GM12892 (cell line): ENCODE results near the gene MAGI3.
"Not testable (repeated sequence)": the region's sequence is repeated elsewhere in the genome, so short reads cannot be mapped to it uniquely, and the experiment has no call there.

ENCODE experiments used
- DNase-seq: peaks from one replicate; pipeline ENCODE4 v3.0.0; 2011; ENCODE audit not compliant: insufficient read length
- FAIRE-seq: peaks from 2 replicates; lab custom pipeline; 2011; peaks lifted over from hg19 to GRCh38; lab: Jason Lieb, UNC
- POLR2A ChIP-seq: IDR thresholded peaks from 2 replicates; pipeline ENCODE4 v1.6.1; 2011; ENCODE audit warnings: low read depth, low read length, control low read depth
- POLR2AphosphoS5 ChIP-seq: IDR thresholded peaks from 2 replicates; pipeline ENCODE4 v1.6.1; 2011; ENCODE audit warnings: low read depth, low read length, control low read depth
- TAF1 ChIP-seq: IDR thresholded peaks from 2 replicates; pipeline ENCODE4 v1.6.1; 2011; ENCODE audit warnings: low read depth, mild to moderate bottlenecking, control low read depth, low read length, borderline replicate concordance

Gene MAGI3

DNA sequence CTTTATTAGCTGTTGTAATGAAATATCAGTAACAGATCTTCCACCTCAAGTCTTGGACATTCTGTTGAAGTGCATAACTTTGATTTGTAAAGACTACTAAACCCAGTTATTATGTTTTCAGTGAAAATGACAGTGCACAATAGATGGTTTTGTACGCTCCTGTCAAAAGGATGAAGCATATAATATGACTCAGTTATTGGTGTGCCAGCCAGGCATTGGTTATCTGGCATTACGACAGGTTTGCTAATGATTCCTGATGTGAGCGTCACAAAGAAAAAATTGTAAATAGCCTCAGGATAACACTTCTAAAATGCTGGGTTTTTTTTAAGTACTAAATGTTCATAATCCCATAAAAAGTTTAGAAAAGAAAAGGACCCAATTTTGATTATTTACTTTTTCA, 147.9 kb downstream of the MAGI3 start:
- TF ChIP-seq POLR2A (no peak), POLR2AphosphoS5 (no peak), TAF1 (no peak)
- DNase-seq (no peak), FAIRE-seq (no peak)

DNA sequence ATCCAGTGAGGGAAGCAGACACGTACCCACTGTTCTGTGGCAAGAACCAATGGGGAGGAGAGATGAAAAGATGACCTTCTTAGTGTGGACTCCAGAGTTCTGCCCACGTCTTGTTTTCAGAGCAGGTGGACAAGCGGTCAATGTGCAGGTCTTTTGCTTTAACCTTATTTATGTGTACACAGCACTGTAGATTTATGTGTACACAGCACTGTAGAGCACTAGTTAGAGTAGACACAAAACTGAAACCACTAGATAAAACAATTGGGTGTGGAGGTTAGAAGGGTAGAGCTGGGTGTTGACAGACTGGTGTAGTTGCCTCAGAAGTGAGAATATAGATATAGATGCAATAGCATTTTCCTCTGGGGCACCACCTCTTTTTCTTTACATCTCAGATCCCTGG, 150.0 kb downstream of the MAGI3 start:
- FAIRE-seq, result no peak
- no peak for DNase-seq
- no peak for TF ChIP-seq POLR2A
- TF ChIP-seq TAF1, result no peak
- no peak for TF ChIP-seq POLR2AphosphoS5

DNA sequence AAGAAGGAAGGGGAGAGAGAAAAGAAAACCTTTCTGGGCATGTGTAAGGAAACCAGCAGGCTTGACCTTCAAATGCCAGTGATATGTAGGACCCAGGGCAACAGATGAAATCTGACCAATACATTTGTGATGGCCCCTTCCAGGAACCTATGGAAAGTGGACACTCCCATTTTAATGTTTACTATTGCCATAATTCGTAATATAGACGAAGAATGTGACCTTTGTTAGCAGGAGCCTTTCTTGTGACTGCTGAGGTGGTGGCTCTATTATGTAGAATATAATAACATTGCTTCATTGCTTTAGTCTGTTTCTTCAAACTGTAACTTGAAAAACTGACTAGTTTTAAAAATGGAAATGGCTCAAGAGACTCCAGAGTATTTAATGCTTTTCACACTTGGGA, 150.8 kb downstream of the MAGI3 start:
- DNase-seq (no peak), FAIRE-seq (no peak)
- no peak for TF ChIP-seq POLR2AphosphoS5
- TF ChIP-seq TAF1, result no peak
- TF ChIP-seq POLR2A, result no peak

DNA sequence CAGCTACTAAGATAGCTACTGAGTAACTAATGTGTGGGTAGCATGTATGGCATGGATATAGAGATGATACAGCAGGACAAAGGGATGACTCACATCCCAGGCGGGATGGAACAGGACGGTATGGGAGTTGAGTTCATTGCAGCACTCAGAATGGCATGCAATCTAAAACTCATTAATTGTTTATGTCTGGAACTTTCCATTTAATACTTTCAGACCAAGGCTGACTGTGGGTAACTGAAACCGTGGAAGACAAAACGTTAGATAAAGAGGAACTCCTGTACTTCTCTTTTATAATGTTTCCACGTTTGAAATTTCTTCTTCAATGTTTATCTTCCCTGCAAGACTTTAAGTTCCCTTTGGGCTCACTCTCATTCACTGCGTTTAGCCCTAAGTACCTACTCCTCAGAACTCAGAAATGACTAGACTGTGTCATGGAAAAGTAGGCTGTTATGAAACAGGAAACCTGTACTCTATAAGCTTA, 151.9 kb downstream of the MAGI3 start:
- DNase-seq (no peak), FAIRE-seq (no peak)
- no peak for TF ChIP-seq TAF1
- no peak for TF ChIP-seq POLR2A
- TF ChIP-seq POLR2AphosphoS5, result no peak

DNA sequence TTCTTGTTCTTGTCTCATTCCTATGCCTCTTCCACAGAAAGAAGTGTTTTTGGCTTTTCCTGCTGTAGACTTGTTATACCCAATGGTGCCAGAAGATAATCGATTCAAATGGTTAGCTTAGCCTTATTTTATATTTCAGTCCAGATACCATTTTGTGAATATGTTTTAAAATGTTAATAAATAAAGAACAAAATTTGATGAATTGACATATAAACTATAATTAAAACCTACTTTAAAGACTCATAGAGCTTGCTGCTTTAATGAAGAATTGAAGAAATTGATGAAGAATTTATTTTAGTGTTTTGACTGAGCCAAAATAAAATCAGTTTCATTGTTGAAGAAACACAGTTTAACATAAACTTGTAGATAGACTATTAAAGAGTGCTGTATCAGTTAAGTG, 152.8 kb downstream of the MAGI3 start:
- TF ChIP-seq TAF1 (no peak), POLR2A (no peak), POLR2AphosphoS5 (no peak)
- DNase-seq, result no peak
- FAIRE-seq, result no peak

DNA sequence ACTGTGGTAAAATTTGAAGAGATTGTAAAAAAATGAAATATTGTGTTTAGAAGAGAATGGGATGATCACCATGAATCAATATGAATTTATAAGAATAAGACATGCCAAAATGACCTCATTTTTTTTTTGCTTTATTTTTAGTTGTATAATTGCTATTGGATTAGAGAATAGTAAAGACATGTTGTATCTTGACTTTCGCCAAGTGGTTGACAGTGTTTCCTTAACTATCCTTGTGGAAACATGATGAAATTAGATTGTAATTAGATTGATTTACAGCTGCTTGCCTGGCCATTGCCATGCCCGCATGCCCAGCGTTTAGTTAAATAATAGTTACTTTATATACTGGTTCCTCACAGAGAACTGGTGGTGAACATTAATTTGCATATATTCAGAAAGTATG, 154.9 kb downstream of the MAGI3 start:
- no peak for DNase-seq
- TF ChIP-seq POLR2A (no peak), POLR2AphosphoS5 (no peak), TAF1 (no peak)
- FAIRE-seq, result no peak

DNA sequence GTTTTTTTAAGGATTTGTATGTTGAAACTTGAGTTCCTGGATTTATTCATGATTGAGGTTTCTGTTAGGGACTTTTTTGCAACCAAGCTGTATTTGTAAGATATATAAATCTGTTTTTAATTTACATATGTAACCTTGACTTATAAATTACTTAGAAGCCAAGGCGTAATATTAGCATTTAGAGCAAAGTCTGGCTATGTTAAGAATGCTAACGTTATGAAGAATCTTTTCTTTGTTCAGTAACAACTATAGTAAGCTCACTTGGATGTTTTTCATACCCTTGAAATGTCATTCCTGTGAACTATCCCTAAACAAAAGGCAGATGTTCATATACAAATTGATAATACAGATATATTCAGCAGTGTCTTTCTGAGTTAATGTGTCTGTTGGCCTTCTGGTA, 155.3 kb downstream of the MAGI3 start:
- no peak for FAIRE-seq
- TF ChIP-seq POLR2AphosphoS5, result no peak
- no peak for TF ChIP-seq TAF1
- no peak for TF ChIP-seq POLR2A

DNA sequence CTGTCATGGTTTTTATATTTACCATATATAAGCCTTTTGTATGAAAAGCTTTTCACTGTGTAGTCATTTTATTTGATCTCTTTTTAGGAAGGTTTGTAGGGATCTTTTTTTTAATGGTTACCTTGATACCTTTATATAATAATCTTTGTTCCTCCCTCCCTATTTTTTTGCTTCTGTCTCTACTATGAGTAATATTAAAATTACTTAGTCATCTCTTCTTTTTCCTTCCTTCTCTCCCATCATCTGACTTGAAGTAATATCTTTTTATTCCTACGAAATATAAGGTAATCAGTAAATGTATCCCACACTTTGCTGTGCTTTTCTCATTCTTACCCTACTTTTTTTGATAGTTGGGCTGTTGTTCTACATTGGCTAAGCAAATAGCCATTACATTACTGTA, 161.4 kb downstream of the MAGI3 start:
- no peak for FAIRE-seq
- no peak for DNase-seq
- TF ChIP-seq TAF1 (no peak), POLR2A (no peak), POLR2AphosphoS5 (no peak)

More for the DNA sequence above, 155.3 kb downstream of the MAGI3 start:
- DNase-seq, result no peak

DNA sequence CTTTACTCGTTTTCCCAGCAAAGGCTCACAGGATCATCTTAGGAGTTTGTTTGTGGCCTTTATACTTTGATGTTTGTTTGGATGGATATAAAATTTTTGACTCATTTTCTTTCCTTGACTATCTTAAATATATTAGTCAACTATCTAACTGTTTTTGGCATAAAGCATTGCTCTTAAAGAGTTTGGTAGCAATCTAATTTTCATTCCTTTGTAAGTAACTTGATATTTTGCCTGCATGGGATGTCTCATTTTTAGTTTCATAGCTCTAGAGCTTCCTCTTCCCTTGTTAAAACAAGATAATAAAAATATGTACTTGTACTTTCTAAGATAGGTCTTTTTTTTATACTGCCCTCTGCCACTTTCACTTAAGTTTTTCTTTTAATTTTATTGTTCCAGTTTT, 161.9 kb downstream of the MAGI3 start:
- no peak for FAIRE-seq
- DNase-seq, result no peak
- no peak for TF ChIP-seq POLR2AphosphoS5
- TF ChIP-seq POLR2A, result no peak
- no peak for TF ChIP-seq TAF1

DNA sequence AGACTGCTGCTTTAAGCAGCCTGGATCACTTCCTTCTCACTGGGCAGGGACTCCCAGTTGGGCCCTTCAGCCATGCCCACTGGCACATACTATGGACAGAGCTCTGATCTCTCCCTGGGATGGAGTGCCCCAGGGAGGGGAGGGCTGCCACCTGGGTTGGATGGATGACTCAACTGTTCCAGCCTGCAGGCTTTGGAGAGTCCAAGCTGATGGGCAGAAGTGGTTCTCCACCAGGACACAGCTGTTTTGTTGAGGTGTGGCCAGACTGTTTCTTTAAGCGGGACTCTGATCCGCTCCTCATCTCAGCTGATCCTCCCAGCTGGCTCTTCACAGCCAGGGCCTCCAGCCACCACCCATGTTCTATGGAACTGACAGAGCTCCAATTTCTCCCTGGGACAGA, 166.9 kb downstream of the MAGI3 start:
- TF ChIP-seq POLR2AphosphoS5, result no peak
- TF ChIP-seq TAF1, result no peak
- TF ChIP-seq POLR2A, result no peak
- DNase-seq (no peak), FAIRE-seq (no peak)

DNA sequence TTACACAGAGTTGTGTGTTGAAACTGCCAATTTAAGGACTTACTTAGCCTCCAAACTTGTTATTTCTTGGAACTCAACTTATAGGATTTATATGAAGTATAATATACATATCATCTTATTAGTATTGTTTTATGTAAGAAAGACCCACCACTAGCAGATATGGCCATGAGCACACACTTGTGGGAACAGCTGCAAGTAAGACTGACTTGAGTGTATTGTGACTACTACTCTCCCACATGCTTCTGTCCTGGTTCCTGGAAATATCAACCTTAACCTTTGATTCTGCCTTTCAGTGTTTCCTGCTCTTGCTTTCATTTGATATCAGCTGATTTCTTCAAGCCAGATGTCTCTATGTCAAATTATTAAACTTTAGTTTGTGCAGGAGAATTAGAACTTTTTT, 175.3 kb downstream of the MAGI3 start:
- FAIRE-seq, result no peak
- TF ChIP-seq POLR2AphosphoS5 (no peak), POLR2A (no peak), TAF1 (no peak)

DNA sequence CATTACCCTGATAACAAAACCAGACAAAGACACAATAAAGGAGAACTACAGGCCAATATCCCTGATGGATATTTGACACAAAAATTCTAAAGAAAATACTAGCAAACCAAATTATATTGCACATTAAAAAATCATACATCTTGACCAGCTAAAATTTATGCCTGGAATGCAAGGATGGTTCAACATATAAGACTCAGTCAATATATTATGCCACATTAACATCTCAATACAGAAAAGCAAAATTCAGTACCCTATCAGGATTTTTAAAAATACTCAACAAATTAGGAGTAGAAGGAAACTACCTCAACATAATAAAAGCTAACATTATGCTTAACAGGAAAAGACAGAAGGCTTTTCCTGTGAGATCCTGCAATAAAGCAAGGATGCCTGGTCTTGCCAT, 177.1 kb downstream of the MAGI3 start:
- FAIRE-seq (no peak), DNase-seq (no peak)
- no peak for TF ChIP-seq POLR2A
- TF ChIP-seq TAF1, result no peak
- no peak for TF ChIP-seq POLR2AphosphoS5

More for the DNA sequence above, 175.3 kb downstream of the MAGI3 start:
- DNase-seq, result no peak

DNA sequence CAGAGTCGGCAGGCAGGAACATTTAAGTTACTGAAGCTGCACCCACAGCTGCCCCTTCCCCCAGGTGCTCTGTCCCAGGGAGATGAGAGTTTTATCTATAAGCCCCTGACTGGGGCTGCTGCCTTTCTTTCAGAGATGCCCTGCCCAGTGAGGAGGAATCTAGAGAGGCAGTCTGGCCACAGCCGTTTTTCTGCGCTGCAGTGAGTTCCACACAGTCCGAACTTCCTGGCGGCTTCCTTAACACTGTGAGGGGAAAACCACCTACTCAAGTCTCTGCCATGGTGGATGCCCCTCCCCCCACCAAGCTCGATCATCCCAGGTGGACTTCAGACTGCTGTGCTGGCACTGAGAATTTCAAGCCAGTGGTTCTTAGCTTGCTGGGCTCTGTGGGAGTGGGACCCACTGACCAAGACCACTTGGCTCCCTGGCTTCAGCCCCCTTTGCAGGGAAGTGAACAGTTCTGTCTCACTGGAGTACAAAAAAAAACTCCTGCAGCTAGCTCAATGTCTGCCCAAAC, 185.5 kb downstream of the MAGI3 start:
- DNase-seq, FAIRE-seq: not testable (repeated sequence)

DNA sequence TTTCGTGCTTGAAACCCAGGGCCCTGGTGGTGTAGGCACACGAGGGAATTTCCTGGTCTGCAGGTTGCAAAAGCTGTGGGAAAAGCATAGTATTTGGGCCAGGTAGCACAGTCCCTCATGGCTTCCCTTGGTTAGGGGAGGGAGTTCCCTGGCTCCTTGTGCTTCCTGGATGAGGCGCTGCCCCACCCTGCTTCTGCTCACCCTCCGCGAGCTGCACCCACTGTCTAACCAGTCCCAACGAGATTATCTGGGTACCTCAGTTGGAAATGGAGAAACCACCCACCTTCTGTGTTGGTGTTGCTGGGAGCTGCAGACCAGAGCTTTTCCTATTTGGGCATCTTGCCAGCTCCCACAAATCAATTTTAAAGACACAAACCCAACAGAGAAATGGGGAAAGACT, 186.0 kb downstream of the MAGI3 start:
- FAIRE-seq, result no peak
- TF ChIP-seq POLR2A (no peak), TAF1 (no peak), POLR2AphosphoS5 (no peak)
- no peak for DNase-seq
